HG03196 (cell line): ENCODE results near the gene PPFIBP2.

Source experiments
- ATAC-seq: cut with Tn5 transposase; IDR thresholded peaks from one replicate; pipeline ENCODE4 v1.9.1; 2021; ENCODE audit not compliant: unreplicated experiment

The PPFIBP2 gene

GRCh38 chr11:7621090-7621489 lies 107.3 kb downstream of the PPFIBP2 start:
- no peak for ATAC-seq

GRCh38 chr11:7621554-7621953 lies 107.8 kb downstream of the PPFIBP2 start:
- ATAC-seq, result no peak

GRCh38 chr11:7622721-7623120 lies 108.9 kb downstream of the PPFIBP2 start:
- no peak for ATAC-seq

GRCh38 chr11:7628660-7629059 lies 114.9 kb downstream of the PPFIBP2 start:
- no peak for ATAC-seq

GRCh38 chr11:7630002-7630401 lies 116.2 kb downstream of the PPFIBP2 start:
- ATAC-seq, result no peak

GRCh38 chr11:7632211-7632610 lies 118.4 kb downstream of the PPFIBP2 start:
- ATAC-seq, result no peak

- no peak for ATAC-seq
These were observed 121.3 kb downstream of the PPFIBP2 start for GRCh38 chr11:7635137-7635536.

- no peak for ATAC-seq
These were observed 121.9 kb downstream of the PPFIBP2 start for GRCh38 chr11:7635708-7636107.

- no peak for ATAC-seq
These were observed 122.6 kb downstream of the PPFIBP2 start for GRCh38 chr11:7636350-7636749.

GRCh38 chr11:7637447-7638157 lies 123.8 kb downstream of the PPFIBP2 start:
- no peak for ATAC-seq

GRCh38 chr11:7638710-7639642 lies 125.2 kb downstream of the PPFIBP2 start:
- ATAC-seq, result no peak

GRCh38 chr11:7639643-7640025 lies 125.8 kb downstream of the PPFIBP2 start:
- no peak for ATAC-seq

- no peak for ATAC-seq
These were observed 127.0 kb downstream of the PPFIBP2 start for GRCh38 chr11:7640816-7641215.

GRCh38 chr11:7642747-7643146 lies 128.9 kb downstream of the PPFIBP2 start:
- no peak for ATAC-seq

GRCh38 chr11:7643314-7643713 lies 129.5 kb downstream of the PPFIBP2 start:
- ATAC-seq, result no peak

GRCh38 chr11:7645206-7645605 lies 131.4 kb downstream of the PPFIBP2 start:
- ATAC-seq, result no peak

- ATAC-seq, result no peak
These were observed 133.1 kb downstream of the PPFIBP2 start for GRCh38 chr11:7646866-7647265.

- no peak for ATAC-seq
These were observed 134.5 kb downstream of the PPFIBP2 start for GRCh38 chr11:7648264-7648663.

GRCh38 chr11:7651140-7651551 lies 137.3 kb downstream of the PPFIBP2 start:
- ATAC-seq, result no peak

GRCh38 chr11:7651700-7652099 lies 137.9 kb downstream of the PPFIBP2 start:
- ATAC-seq, result no peak

- ATAC-seq, result no peak
These were observed 140.5 kb downstream of the PPFIBP2 start for GRCh38 chr11:7654195-7654705.
